K562 (cell line): ENCODE measurements around the gene CPA4.

Experiments used
- FOXA3 ChIP-seq, 2 experiments: fragments of 450-650 bp in 1 of 2; sonication (generic) in 1 of 2; formaldehyde crosslinking; IDR thresholded peaks in 1 of 2; conservative IDR thresholded peaks in 1 of 2; 2 replicates each; pipeline versions ENCODE4 v1.4.0 to v1.8.0; 2020 to 2022; ENCODE audit warnings: mild to moderate bottlenecking in 2 of 2, missing genetic modification reagents in 1 of 2
- REST ChIP-seq, 2 experiments: fragments of 450-650 bp; formaldehyde crosslinking in 1 of 2; IDR thresholded peaks; 2 replicates each; pipeline versions ENCODE4 v1.4.0 to v1.6.1; 2014 to 2020; ENCODE audit warnings: mild to moderate bottlenecking in 2 of 2, borderline replicate concordance in 1 of 2, low read depth in 1 of 2
- ZNF668 ChIP-seq: fragments of 250-450 bp; sonication (Bioruptor Pico); IDR thresholded peaks from 2 replicates; pipeline ENCODE4 v1.8.0; 2022; ENCODE audit warnings: mild to moderate bottlenecking, inconsistent platforms

- no peak for TF ChIP-seq ZNF668
- no peak for TF ChIP-seq FOXA3 (CRISPR knock-in tag; conservative IDR thresholded peaks at IDR 0.05 in 1 of 2, IDR thresholded peaks at IDR 0.05 in 1 of 2)
- TF ChIP-seq REST (IDR thresholded peaks at IDR 0.05; ENCODE audit: borderline replicate concordance), result no peak
- TF ChIP-seq REST (CRISPR knock-in tag; IDR thresholded peaks at IDR 0.05; ENCODE audit: low read depth), result no peak
These were observed 17.1 kb upstream of the CPA4 start for GRCh38 chr7:130275826-130276297.
